Ascending aorta (tissue), 2 donors: ENCODE results near the gene CHST12. TPM values are rescaled to one million over a fixed set of nuclear protein-coding genes. Genes with fewer than 3 reads are reported as not detected.

Experiments
- DNase-seq, 2 donors: peaks; one replicate each; pipeline ENCODE4 v3.0.0-alpha.2; 2019; ENCODE audit warnings: low spot score in 2 of 2
- H3K27ac ChIP-seq, 2 donors: fragments of 200-600 bp; sonication (generic); one replicate each; pipeline ENCODE4 v1.5.1; 2016 to 2017; ENCODE audit warnings: mild to moderate bottlenecking in 1 of 2
- H3K27me3 ChIP-seq: fragments of 200-600 bp; sonication (generic); one replicate; pipeline ENCODE4 v1.5.1; 2017
- H3K36me3 ChIP-seq, 2 donors: fragments of 200-600 bp; sonication (generic); one replicate each; pipeline ENCODE4 v1.5.1; 2016
- H3K4me1 ChIP-seq, 2 donors: fragments of 200-600 bp; sonication (generic); one replicate each; pipeline ENCODE4 v1.5.1; 2016 to 2017; ENCODE audit warnings: mild to moderate bottlenecking in 1 of 2
- H3K4me3 ChIP-seq, 2 donors: fragments of 200-600 bp; sonication (generic); one replicate each; pipeline ENCODE4 v1.5.1; 2016 to 2017; ENCODE audit warnings: mild to moderate bottlenecking in 1 of 2
- H3K9me3 ChIP-seq, 2 donors: fragments of 200-600 bp; sonication (generic); one replicate each; pipeline ENCODE4 v1.5.1; 2016
- CTCF ChIP-seq, 3 experiments: fragments of 200-600 bp in 2 of 3; fragments of 450-650 bp in 1 of 3; sonication (generic) in 2 of 3; IDR thresholded peaks; one replicate each; pipeline ENCODE4 v1.5.1; 2016 to 2019; ENCODE audit warnings: antibody characterized with exemption in 3 of 3, mild to moderate bottlenecking in 1 of 3, moderate library complexity in 1 of 3
- intact Hi-C: fragments of 100-400 bp; cut with DNase I; formaldehyde crosslinking; loops from one replicate; pipeline ENCODE4 v1.15.1; 2023
- total RNA-seq: library from RNA; depleted of rRNA; stranded (reverse); fragments of >200 nt; gene quantifications from one replicate; pipeline ENCODE4 v1.1.0, GENCODE V29; 2016

CHST12 gene
- total RNA-seq, 1 donor from 2014 or later: 79.4 TPM

- H3K27me3 ChIP-seq: no peaks in the 10 kb centered on the region
- intact Hi-C loops: no loop called here
- DNase-seq: no peak
- no peak overlapping the region for H3K27ac ChIP-seq
- peaks cover 67 to 71% of the 10 kb centered on the region in 2 donors for H3K36me3 ChIP-seq
- H3K9me3 ChIP-seq: no peaks in the 10 kb centered on the region
- no peak overlapping the region for H3K4me3 ChIP-seq
- TF ChIP-seq CTCF (IDR thresholded peaks at IDR 0.05): no peak
- no peaks in the 10 kb centered on the region for H3K4me1 ChIP-seq
Measured at GRCh38 chr7:2362385-2363088, 40.9 kb upstream of the CHST12 start.

- DNase-seq: no peak
- intact Hi-C loops: no loop called here
- Histone ChIP-seq H3K36me3 (peaks cover 96 to 97% of the 10 kb centered on the region in 2 donors), H3K4me3 (no peak overlapping the region), H3K9me3 (no peaks in the 10 kb centered on the region), H3K27ac (no peak overlapping the region), H3K27me3 (no peaks in the 10 kb centered on the region), H3K4me1 (no peaks in the 10 kb centered on the region)
- no peak for TF ChIP-seq CTCF (IDR thresholded peaks at IDR 0.05)
Measured at GRCh38 chr7:2369139-2369538, 34.3 kb upstream of the CHST12 start.

GRCh38 chr7:2371329-2371728, 32.1 kb upstream of the CHST12 start:
- no peaks in the 10 kb centered on the region for H3K4me1 ChIP-seq
- no peak overlapping the region for H3K27ac ChIP-seq
- no peaks in the 10 kb centered on the region for H3K27me3 ChIP-seq
- H3K4me3 ChIP-seq: no peak overlapping the region
- peaks cover 94 to 97% of the 10 kb centered on the region in 2 donors for H3K36me3 ChIP-seq
- no peaks in the 10 kb centered on the region for H3K9me3 ChIP-seq
- DNase-seq: no peak
- TF ChIP-seq CTCF (IDR thresholded peaks at IDR 0.05): no peak
- intact Hi-C loops: no loop called here

GRCh38 chr7:2372724-2373123, 30.7 kb upstream of the CHST12 start:
- intact Hi-C loops: no loop called here
- peaks cover 92 to 95% of the 10 kb centered on the region in 2 donors for H3K36me3 ChIP-seq
- H3K27ac ChIP-seq: no peak overlapping the region
- no peaks in the 10 kb centered on the region for H3K4me1 ChIP-seq
- no peak overlapping the region for H3K4me3 ChIP-seq
- H3K9me3 ChIP-seq: no peaks in the 10 kb centered on the region
- no peak for DNase-seq
- no peak for TF ChIP-seq CTCF (IDR thresholded peaks at IDR 0.05)
- no peaks in the 10 kb centered on the region for H3K27me3 ChIP-seq

- no peak for TF ChIP-seq CTCF (IDR thresholded peaks at IDR 0.05)
Measured at GRCh38 chr7:2373124-2373556, 30.3 kb upstream of the CHST12 start.

More at GRCh38 chr7:2373124-2373556, 30.3 kb upstream of the CHST12 start:
- H3K27ac ChIP-seq: no peak overlapping the region
- no peaks in the 10 kb centered on the region for H3K27me3 ChIP-seq
- H3K9me3 ChIP-seq: no peaks in the 10 kb centered on the region
- DNase-seq: no peak
- intact Hi-C loops: no loop called here
- H3K4me3 ChIP-seq: no peak overlapping the region
- H3K4me1 ChIP-seq: no peaks in the 10 kb centered on the region
- H3K36me3 ChIP-seq: peaks cover 87 to 93% of the 10 kb centered on the region in 2 donors
